ENCODE data around the gene LRRC36. TPM values are rescaled to one million over a fixed set of nuclear protein-coding genes. Genes with fewer than 3 reads are reported as not detected.

The LRRC36 gene
- polyA plus RNA-seq (ENCODE audit: insufficient read length in 10 of 10) = 1 to 10 TPM in 1 of 10 donors, under 1 TPM in 9; 0.15 to 1.7 (median 0.30) TPM
- long read RNA-seq, donor 1, partial matches to known transcripts = 243 of 561 reads
- long read RNA-seq, donor 1, other reads (novel, unspliced or antisense) = 318 of 561 reads
- long read RNA-seq, donor 2 = 0 reads
- long read RNA-seq, donor 3 = 0 reads
- long read RNA-seq, donor 4, partial matches to known transcripts = 541 of 614 reads
- long read RNA-seq, donor 4, other reads (novel, unspliced or antisense) = 73 of 614 reads
- long read RNA-seq, donor 5 = 0 reads
- long read RNA-seq, donor 6, partial matches to known transcripts = 704 of 864 reads
- long read RNA-seq, donor 6, other reads (novel, unspliced or antisense) = 160 of 864 reads
- long read RNA-seq, donor 7 = 0 reads
- long read RNA-seq, donor 8 = 0 reads
- long read RNA-seq, donor 9, partial matches to known transcripts = 108 of 121 reads
- long read RNA-seq, donor 9, other reads (novel, unspliced or antisense) = 13 of 121 reads

GRCh38 chr16:67326472-67327309, at the start of gene LRRC36, which contains the start of gene KCTD19:
Gene LRRC36, plus strand, starts transcription at chr16:67326815. Its CDS starts 48 bp downstream, at chr16:67326863.
Gene KCTD19, minus strand, starts transcription at chr16:67326741. Its CDS starts 34 bp downstream, at chr16:67326707.
- peak in 2 of 3 donors; percentile 37 to 57 for DNase-seq

DNA sequence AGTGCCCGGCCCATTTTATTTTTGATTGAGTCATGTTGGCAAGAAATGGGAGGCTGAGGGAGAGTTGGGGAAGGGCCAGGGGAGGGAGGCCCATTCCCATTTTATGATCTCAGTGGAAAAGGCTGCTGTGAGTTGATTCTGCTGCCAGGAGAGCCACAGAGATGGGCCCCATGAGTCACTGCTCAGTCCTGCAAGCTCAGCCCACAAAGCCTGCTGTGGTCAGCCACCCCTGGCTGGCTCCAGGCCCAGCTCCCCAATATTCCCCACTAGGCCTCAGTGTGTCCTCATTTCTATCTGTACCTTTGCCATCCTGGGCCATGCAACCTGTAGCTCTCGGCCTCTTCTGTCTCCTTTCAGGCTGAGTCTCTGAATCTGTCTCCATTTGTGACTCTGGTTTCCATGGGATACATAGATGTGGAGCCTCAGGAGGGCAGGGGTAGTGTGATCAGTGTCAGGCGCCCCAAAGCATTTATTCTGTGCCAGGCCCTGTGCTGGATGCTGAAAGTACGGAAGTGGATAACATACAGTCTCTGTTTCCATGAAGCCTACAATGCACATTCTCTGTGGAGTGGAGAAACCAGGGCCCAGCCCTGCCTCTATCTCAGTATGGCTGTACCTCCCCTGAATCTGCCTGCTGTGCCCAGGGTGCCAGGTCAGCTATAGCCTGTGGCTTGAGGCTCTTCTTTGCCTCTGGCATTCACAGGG, 49.2 kb upstream of the LRRC36 start:
- peak in 1 of 3 donors; percentile 95 for DNase-seq

DNA sequence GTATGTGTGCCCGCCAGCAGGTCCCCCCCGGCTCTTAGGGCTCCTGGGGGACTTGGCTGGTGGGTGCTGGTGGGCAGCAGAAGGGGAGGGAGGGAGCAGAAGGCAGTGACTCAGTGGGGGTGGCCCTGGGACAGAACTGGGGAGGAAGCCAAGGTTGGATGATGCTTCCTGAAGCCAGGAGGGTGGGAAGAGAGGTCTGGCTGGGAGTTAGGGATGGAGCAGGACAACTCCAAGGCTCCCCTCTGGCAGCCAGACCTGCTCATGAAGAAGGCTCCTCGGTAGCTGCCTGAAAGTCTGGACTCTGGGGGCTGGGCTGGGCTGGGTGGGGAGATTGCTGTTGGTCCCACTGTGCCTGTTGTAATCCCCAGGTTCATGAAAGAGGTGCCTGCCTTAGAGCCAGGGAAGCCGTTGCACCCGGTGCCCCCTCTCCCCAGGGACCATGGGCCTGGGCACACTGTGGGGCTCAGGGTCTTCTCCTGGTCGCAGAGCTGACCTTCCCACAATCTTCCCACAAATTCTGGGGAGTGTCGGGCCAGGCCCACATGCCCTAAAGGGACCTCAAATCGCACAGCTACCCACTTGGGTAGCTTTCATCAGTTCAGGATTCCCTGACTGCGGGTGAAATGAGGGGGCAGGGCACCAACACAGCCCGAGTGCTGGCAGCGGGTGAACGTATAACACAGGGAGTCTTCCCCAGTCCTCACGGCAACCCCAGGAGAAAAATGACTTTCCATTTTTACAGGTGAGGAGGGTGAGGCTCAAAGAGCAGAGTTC, 48.4 kb upstream of the LRRC36 start:
- peak in 2 of 3 donors; percentile 36 to 73 for DNase-seq

DNA sequence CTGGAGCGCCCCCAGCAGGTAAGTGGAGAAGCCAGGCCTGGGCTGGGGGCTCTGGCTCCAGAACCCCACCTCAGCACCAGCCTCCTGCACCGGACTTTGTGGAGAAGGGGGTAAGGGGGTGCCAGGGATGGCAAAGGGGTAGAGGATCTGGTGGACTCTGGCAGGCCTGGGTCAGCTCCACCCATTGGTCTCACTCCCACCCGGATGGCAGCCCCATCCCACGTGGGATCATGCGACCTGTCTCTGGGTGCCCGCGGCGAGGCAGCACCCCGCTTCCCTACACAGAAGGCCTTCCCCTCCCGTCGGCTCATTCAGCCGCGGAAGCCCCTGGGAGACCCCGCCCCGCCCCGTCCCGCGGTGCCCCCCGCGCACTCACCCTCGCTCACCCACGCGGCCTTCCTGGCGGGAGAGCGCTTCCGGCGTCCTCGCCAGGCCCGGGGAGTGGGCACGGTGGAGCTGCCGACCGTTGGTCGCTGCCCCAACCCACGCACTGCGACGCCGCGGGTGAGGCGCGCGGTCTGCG, 47.8 kb upstream of the LRRC36 start:
- DNase-seq = peak in 1 of 3 donors; percentile 51

DNA sequence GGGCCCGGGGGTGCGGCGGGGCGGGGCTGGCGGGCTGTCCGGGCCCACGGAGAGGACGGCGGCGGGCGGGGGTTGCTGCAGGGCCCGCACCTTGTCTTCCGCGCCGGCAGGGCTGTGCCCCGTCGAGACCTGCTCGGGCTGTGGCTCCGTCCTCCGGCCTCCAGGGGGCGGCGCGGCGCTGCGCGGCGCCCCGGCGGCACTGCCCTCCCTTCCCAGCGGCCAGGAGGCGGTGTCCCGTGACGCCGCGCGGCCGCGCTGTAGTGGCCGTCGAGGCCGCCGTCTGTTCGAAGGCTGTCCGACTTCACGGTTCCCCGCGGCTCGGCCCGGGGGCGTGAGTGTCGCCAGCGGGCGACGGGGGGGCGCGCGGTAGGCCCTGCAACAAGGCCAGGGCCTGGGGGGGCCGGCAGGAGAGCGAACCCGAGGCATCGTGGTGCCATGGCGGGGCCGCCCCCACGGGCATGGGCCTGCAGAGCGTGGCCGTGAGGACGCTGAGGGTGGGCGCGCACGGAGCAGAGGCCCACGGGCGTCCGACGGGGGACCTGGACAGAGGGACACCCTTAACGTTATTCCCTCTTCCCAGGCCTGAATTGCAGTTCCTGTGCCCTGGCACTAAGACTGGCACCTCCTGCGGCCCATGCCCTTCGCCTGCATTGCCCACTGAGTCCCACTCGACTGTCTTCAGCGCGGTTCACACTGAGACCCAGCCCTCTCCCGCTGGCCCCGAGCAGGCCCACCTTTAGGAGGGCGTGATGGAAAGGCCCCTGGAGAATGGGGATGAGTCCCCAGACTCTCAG, 47.1 kb upstream of the LRRC36 start, which contains the start of gene PLEKHG4:
Gene PLEKHG4 (plus strand): TSS at position 237 of the 794 bp plus-strand sequence. CDS start 513 bp downstream, at position 750.
- peak; percentile 65 to 88 (median 81) for DNase-seq

- no peak for DNase-seq
Measured at GRCh38 chr16:67280090-67281015, 46.3 kb upstream of the LRRC36 start.

DNA sequence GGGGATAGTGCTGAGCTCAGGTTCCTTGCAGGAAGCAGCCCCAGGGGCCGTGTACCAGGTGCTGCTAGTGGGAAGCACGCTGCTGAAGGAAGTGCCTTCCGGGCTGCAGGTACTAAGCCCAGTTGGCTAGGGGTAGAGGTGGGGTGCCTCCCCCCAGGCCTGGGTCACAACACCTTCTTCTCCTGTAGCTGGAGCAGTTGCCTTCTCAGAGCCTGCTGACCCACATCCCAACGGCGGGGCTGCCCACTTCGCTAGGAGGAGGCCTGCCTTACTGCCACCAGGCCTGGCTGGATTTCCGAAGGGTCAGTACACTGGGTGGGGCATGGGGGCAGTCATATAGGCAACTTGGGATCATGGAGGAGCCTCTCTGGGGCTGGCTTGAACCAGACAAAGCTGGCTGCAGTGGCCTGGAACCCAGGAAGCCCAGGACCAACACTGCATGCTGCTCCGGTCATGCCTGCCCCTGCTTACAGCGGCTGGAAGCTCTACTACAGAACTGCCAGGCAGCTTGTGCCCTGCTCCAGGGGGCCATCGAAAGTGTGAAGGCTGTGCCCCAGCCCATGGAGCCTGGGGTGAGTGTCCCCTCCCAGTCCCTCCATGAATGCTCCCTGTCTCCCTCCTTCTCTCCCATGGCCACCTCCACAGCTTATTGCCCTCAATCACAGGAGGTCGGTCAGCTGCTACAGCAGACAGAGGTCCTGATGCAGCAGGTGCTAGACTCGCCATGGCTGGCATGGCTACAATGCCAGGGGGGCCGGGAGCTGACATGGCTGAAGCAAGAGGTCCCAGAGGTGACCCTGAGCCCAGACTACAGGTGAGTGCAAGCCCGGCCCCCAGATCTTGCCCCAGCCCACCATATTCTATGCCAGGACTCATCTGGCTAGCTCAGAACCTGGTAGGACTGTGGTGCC, 44.8 kb upstream of the LRRC36 start:
- no peak for DNase-seq

DNA sequence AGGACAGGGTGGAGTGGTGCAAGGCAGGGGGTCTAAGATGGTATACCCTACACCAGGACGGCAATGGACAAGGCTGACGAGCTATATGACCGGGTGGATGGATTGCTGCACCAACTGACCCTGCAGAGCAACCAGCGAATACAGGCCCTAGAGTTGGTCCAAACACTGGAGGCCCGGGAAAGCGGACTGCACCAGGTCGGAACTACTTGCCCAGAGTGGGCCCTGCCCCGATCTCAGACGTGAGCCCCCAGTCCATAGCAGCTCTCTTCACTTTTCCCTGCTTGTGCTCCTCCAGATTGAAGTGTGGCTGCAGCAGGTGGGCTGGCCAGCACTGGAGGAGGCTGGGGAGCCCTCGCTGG, 44.2 kb upstream of the LRRC36 start:
- no peak for DNase-seq

DNA sequence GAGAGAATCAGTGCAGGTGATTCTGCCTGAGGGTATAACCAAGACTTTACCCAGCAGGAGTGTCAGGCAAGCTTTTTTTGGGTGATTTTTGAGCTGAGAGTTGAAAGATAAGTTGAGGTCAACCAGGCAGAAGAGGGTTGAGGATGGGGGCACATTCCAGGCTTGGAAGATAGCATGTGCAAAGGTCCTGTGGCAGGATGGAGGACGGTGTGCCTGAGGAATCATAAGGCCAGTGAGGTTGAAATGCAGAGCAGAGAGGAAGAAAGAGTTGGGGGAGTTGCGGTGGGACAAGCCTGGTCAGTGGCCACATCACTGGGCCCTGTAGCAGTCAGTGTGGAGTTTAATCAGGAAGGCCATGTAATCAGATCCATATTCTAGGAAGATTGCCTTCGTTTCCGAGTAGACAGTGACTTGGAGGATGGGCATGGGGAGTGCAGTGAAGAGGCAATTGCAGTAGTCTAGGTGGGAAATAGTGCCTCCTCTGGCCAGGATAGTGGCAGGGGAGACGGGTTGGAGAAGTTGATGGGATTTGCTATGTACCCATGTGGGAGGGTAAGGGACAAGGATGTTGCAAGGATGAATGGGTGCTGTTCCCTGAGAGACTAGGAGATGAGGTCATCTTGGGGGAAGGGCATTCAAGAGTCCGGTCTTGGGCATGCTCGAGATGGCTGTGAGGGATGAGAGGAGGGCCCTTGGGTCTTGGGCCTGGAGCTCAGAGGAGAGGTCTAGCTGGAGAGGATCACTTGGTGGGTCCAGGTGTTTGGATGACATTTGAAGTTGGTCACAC, 43.4 kb upstream of the LRRC36 start:
- DNase-seq = no peak

DNA sequence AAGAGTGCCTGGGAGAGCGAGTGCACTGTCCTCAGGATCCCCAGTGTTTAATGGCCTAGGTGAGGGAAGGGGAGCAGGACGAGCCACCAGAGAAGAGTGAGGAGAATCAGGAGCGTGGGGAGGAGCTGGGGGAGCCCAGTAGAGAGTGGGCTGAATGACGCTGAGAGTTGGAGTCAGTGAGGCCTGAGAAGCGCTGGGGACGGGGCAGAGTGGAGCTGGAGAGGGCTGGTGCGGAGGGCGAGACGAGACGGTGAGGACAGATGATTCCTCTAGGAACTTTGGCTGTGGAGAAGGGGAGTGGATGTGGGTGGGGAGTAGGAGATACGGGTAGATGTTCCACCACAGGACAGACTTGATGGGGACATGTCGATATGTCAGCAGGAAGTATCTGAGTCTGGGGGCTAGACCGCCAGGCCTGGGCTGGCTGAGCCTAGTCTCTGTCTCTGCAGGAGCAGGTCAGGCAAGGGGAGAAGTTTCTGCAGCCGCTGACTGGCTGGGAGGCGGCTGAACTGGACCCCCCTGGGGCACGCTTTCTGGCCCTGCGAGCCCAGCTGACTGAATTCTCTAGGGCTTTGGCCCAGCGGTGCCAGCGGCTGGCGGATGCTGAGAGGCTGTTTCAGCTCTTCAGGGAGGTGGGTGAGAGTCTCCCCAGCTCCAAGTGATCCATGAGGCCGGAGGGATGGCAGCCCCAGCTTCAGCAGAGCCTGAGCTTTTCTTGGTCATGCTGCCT, 42.6 kb upstream of the LRRC36 start:
- DNase-seq = no peak

DNA sequence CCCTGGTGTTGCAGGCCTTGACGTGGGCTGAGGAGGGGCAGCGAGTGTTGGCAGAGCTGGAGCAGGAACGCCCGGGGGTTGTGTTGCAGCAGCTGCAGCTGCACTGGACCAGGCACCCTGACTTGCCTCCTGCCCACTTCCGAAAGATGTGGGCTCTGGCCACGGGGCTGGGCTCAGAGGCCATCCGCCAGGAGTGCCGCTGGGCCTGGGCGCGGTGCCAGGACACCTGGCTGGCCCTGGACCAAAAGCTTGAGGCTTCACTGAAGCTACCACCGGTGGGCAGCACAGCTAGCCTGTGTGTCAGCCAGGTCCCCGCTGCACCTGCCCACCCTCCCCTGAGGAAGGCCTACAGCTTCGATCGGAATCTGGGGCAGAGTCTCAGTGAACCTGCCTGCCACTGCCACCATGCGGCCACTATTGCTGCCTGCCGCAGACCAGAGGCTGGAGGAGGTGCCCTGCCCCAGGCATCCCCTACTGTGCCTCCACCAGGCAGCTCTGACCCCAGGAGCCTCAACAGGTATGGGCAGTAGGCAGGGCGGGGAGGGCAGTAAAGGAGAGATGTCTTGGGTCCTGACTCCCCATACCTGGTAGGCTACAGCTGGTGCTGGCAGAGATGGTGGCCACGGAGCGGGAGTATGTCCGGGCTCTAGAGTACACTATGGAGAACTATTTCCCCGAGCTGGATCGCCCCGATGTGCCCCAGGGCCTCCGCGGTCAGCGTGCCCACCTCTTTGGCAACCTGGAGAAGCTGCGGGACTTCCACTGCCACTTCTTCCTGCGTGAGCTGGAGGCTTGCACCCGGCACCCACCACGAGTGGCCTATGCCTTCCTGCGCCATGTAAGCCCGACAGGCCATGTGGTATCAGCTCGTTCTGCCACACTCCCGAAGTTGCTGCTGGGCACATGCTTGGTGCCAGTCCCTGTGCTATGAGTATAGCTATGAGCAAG, 41.6 kb upstream of the LRRC36 start:
- peak in 1 of 3 donors; percentile 23 for DNase-seq

GRCh38 chr16:67286441-67287235, 40.0 kb upstream of the LRRC36 start:
- no peak for DNase-seq

- DNase-seq = no peak
Measured at GRCh38 chr16:67287960-67288359, 38.7 kb upstream of the LRRC36 start.

DNA sequence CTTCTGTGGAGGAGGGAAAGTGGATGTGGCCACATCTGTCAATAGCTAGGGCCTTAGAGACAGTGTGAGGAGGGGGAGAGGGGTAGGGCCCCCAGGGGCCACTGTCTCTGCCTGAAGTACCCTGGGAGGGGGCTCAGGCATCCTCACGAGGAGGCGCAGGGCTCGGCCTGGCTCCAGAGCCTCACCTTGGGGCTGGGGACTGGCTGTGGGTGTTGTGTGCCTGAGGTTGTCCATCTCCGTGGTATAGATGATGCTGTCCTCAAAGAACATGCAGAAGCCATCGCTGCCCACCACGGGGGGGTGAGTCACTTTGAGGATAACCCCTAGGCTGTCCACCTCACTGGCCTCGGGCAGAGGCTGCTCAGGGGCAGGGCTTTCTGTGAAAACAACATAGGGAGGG, 35.2 kb upstream of the LRRC36 start:
- no peak for DNase-seq

Data from muscle of back (tissue), 13 donors.